GM20000 (cell line): Measurements from ENCODE around the gene NLGN1.
"Not testable (repeated sequence)": the region's sequence is repeated elsewhere in the genome, so short reads cannot be mapped to it uniquely, and the experiment has no call there.

ENCODE experiments used
- DNase-seq: peaks from one replicate; pipeline ENCODE4 v3.0.0; 2012; ENCODE audit warnings: low spot score
- CTCF ChIP-seq: IDR thresholded peaks from 2 replicates; pipeline ENCODE4 v1.5.1; 2012; ENCODE audit warnings: mild to moderate bottlenecking, control low read depth; ENCODE audit errors: extremely low read depth, missing control alignments

Gene NLGN1

GRCh38 chr3:173531602-173532001 lies 134.1 kb downstream of the NLGN1 start:
- DNase-seq, result no peak
- TF ChIP-seq CTCF, result no peak

DNA sequence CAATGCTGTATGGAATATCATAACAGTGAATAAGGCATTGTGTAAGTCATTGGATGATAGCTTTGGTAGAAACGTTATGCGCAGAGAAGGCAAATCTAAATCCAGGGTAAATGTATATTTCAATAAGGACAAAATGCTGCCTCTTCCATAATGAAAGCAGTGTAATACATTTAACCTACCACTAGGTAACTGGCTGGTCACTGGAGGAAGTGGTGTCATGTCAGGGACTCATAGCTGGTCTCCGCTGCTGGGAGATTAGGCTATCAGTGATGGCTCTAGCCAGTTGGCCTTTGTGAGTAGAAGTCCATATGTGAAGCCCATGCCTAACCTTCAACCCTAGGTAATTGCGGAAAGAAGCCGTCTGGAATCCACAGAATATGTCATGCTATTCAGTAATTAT lies 140.9 kb downstream of the NLGN1 start:
- TF ChIP-seq CTCF, result no peak

GRCh38 chr3:173545590-173545989 lies 148.0 kb downstream of the NLGN1 start:
- DNase-seq, result not testable (repeated sequence)

More for the DNA sequence above, 140.9 kb downstream of the NLGN1 start:
- DNase-seq, result no peak

- no peak for DNase-seq
- no peak for TF ChIP-seq CTCF
Measured at GRCh38 chr3:173547070-173547469, 149.5 kb downstream of the NLGN1 start.

- no peak for DNase-seq
- no peak for TF ChIP-seq CTCF
Measured at GRCh38 chr3:173548261-173548660, 150.7 kb downstream of the NLGN1 start.

GRCh38 chr3:173552526-173552925 lies 155.0 kb downstream of the NLGN1 start:
- DNase-seq, result no peak
- no peak for TF ChIP-seq CTCF

DNA sequence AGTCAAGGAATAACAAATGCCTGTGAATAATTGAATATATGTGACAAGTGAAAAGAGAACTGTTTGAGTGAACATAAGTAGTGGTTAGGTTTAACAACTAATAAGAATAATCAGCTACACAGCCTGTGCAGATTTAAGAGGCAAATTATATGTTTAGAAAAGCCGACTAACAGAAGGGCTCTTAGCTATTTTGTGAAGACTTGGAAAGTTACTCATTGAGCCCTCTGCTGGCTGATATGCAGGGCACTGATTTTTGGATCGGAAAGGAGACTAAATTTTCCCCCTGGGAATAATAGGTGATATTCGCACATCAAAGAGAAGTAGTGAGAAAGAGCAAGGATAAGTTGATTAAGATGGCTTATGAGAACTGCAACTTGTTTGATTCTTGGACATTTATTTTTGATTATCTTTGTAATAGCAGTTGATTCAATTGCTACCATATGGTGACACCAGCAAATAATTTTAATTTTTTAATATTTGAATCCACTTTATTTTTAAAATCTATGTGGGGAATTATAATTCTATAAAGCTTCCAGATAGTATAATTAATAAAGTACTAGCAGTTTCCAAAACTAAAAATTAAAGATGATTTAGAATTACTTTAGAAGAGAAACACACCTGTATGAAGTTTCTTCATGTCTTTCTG lies 156.2 kb downstream of the NLGN1 start:
- peak; percentile 28 for TF ChIP-seq CTCF
- no peak for DNase-seq

- TF ChIP-seq CTCF, result no peak
- DNase-seq, result no peak
Measured at GRCh38 chr3:173556546-173556945, 159.0 kb downstream of the NLGN1 start.
